WTC11 (cell line): Measurements from ENCODE around the gene TLCD1. TPM values are rescaled to one million over a fixed set of nuclear protein-coding genes. Genes with fewer than 3 reads are reported as not detected.
A peak's percentile ranks its signal among the peaks of the same experiment; 100 is the strongest.

ENCODE experiments used
- ATAC-seq: fragments of 200-7000 bp; cut with Tn5 transposase; 2 replicates; pipeline ENCODE4 v1.10.0; 2021; ENCODE audit warnings: mild to moderate bottlenecking, moderate library complexity
- CTCF ChIA-PET: fragments of 300-600 bp; sonication (Branson Sonifier 250); formaldehyde crosslinking; loops from one replicate; lab custom pipeline; 2021; ENCODE audit warnings: antibody characterized with exemption; lab: Charles Lee
- POLR2A ChIA-PET: fragments of 350-600 bp; sonication (Branson Sonifier 250); formaldehyde crosslinking; loops from one replicate; lab custom pipeline; 2021; ENCODE audit warnings: antibody characterized with exemption; lab: Charles Lee
- DNase-seq: peaks from one replicate; pipeline ENCODE4 v3.0.0; 2021; ENCODE audit warnings: low spot score
- H3K27ac Mint-ChIP-seq: 2 replicates; pipeline ENCODE4 v1.8.0; 2021; ENCODE audit warnings: mixed read lengths
- H3K27me3 Mint-ChIP-seq: 2 replicates; pipeline ENCODE4 v1.8.0; 2021; ENCODE audit warnings: low read depth, mild to moderate bottlenecking, moderate library complexity, mixed read lengths
- H3K36me3 Mint-ChIP-seq: 2 replicates; pipeline ENCODE4 v1.8.0; 2021; ENCODE audit warnings: mixed read lengths
- H3K4me1 Mint-ChIP-seq: 2 replicates; pipeline ENCODE4 v1.8.0; 2022; ENCODE audit warnings: mixed read lengths
- H3K4me3 Mint-ChIP-seq: 2 replicates; pipeline ENCODE4 v1.8.0; 2021; ENCODE audit warnings: mild to moderate bottlenecking, moderate library complexity, mixed read lengths
- H3K9me3 Mint-ChIP-seq: 2 replicates; pipeline ENCODE4 v1.8.0; 2021; ENCODE audit warnings: mixed read lengths
- AFF4 ChIP-seq: sonication (generic); formaldehyde crosslinking; IDR thresholded peaks from 2 replicates; pipeline ENCODE4 v1.8.1; 2023; ENCODE audit warnings: mild to moderate bottlenecking, missing genetic modification reagents, borderline replicate concordance
- ARID4B ChIP-seq: sonication (generic); formaldehyde crosslinking; IDR thresholded peaks from 2 replicates; pipeline ENCODE4 v1.8.0; 2023; ENCODE audit warnings: missing genetic modification reagents, mild to moderate bottlenecking, borderline replicate concordance
- CBFB ChIP-seq: sonication (generic); formaldehyde crosslinking; IDR thresholded peaks from 2 replicates; pipeline ENCODE4 v1.8.1; 2022; ENCODE audit warnings: mild to moderate bottlenecking, low read depth, missing genetic modification reagents
- FOXK1 ChIP-seq: sonication (generic); formaldehyde crosslinking; IDR thresholded peaks from 2 replicates; pipeline ENCODE4 v1.8.0; 2022; ENCODE audit warnings: mild to moderate bottlenecking, moderate library complexity, missing genetic modification reagents
- FOXP4 ChIP-seq: sonication (generic); formaldehyde crosslinking; IDR thresholded peaks from 2 replicates; pipeline ENCODE4 v1.8.0; 2022; ENCODE audit warnings: mild to moderate bottlenecking, missing genetic modification reagents
- JUN ChIP-seq: sonication (generic); formaldehyde crosslinking; IDR thresholded peaks from 2 replicates; pipeline ENCODE4 v1.8.0; 2023; ENCODE audit warnings: mild to moderate bottlenecking, missing genetic modification reagents
- MAX ChIP-seq: sonication (generic); formaldehyde crosslinking; IDR thresholded peaks from 2 replicates; pipeline ENCODE4 v1.8.0; 2022; ENCODE audit warnings: mild to moderate bottlenecking, missing genetic modification reagents
- MLX ChIP-seq: sonication (generic); formaldehyde crosslinking; IDR thresholded peaks from 2 replicates; pipeline ENCODE4 v1.8.1; 2023; ENCODE audit warnings: mild to moderate bottlenecking, missing genetic modification reagents, moderate library complexity
- MXD4 ChIP-seq: fragments of 250-450 bp; sonication (Bioruptor Pico); IDR thresholded peaks from 2 replicates; pipeline ENCODE4 v1.8.0; 2021; ENCODE audit warnings: mild to moderate bottlenecking, moderate library complexity, borderline replicate concordance
- NFE2L1 ChIP-seq: sonication (generic); formaldehyde crosslinking; IDR thresholded peaks from 2 replicates; pipeline ENCODE4 v1.8.1; 2023; ENCODE audit warnings: missing genetic modification reagents
- SMAD4 ChIP-seq: sonication (generic); formaldehyde crosslinking; IDR thresholded peaks from 2 replicates; pipeline ENCODE4 v1.8.0; 2022; ENCODE audit warnings: mild to moderate bottlenecking, missing genetic modification reagents
- SP1 ChIP-seq: sonication (generic); formaldehyde crosslinking; conservative IDR thresholded peaks from 2 replicates; pipeline ENCODE4 v1.8.1; 2022; ENCODE audit warnings: missing genetic modification reagents
- TEAD1 ChIP-seq: sonication (generic); formaldehyde crosslinking; IDR thresholded peaks from 2 replicates; pipeline ENCODE4 v1.8.0; 2022; ENCODE audit warnings: mild to moderate bottlenecking, missing genetic modification reagents
- ZNF121 ChIP-seq: sonication (generic); formaldehyde crosslinking; IDR thresholded peaks from 2 replicates; pipeline ENCODE4 v1.8.0; 2023; ENCODE audit warnings: missing genetic modification reagents
- ZNF219 ChIP-seq: sonication (generic); formaldehyde crosslinking; IDR thresholded peaks from 2 replicates; pipeline ENCODE4 v1.8.0; 2023; ENCODE audit warnings: missing genetic modification reagents, mild to moderate bottlenecking, borderline replicate concordance
- ZNF281 ChIP-seq: sonication (generic); formaldehyde crosslinking; IDR thresholded peaks from 2 replicates; pipeline ENCODE4 v1.8.0; 2023; ENCODE audit warnings: mild to moderate bottlenecking, missing genetic modification reagents
- ZNF425 ChIP-seq: fragments of 250-450 bp; sonication (Bioruptor Pico); conservative IDR thresholded peaks from 2 replicates; pipeline ENCODE4 v1.9.0; 2021; ENCODE audit warnings: mild to moderate bottlenecking
- total RNA-seq: library from RNA; stranded (reverse); gene quantifications from 3 replicates; pipeline ENCODE4 v1.2.3, GENCODE V29; 2021

TLCD1 gene
- total RNA-seq, 1 experiment from 2014 or later = 36.0 TPM

- Mint-ChIP-seq H3K4me3 (peak within 1 kb of the TSS; percentile 100), H3K27ac (peak within 1 kb of the TSS; percentile 97), H3K36me3 (peaks cover 51% of the 10 kb centered on the region), H3K27me3 (no peaks in the 10 kb centered on the region), H3K4me1 (peaks cover 47% of the 10 kb centered on the region), H3K9me3 (no peaks in the 10 kb centered on the region)
- peak; percentile 71 for ATAC-seq
- peak; percentile 96 for DNase-seq
- TF ChIP-seq NFE2L1 (CRISPR knock-in tag) = 0 out of 2 replicates have a peak, but pooled peaks have one; percentile 14
- TF ChIP-seq ZNF281 (CRISPR knock-in tag) = 0 out of 2 replicates have a peak, but pooled peaks have one; percentile 76
- TF ChIP-seq MLX (CRISPR knock-in tag) = 0 out of 2 replicates have a peak, but pooled peaks have one; percentile 8
- no peak for TF ChIP-seq JUN (CRISPR knock-in tag)
- TF ChIP-seq FOXP4 (CRISPR knock-in tag) = no peak
- peak; percentile 17; the same call in 1 of the 2 replicates for TF ChIP-seq TEAD1 (CRISPR knock-in tag)
- TF ChIP-seq SP1 (CRISPR knock-in tag) = peak; percentile 53; the same call in 1 of the 2 replicates
- peak; percentile 80; the same call in 1 of the 2 replicates for TF ChIP-seq AFF4 (CRISPR knock-in tag)
- TF ChIP-seq MXD4 (CRISPR knock-in tag) = no peak
- TF ChIP-seq CBFB (CRISPR knock-in tag) = no peak; the same call in 1 of the 2 replicates
- peak; percentile 75; the same call in 1 of the 2 replicates for TF ChIP-seq ZNF121
- TF ChIP-seq MAX (CRISPR knock-in tag) = peak; percentile 58; the same call in 1 of the 2 replicates
- peak; percentile 26 for TF ChIP-seq FOXK1 (CRISPR knock-in tag)
- TF ChIP-seq ZNF219 (CRISPR knock-in tag) = no peak
- no peak for TF ChIP-seq SMAD4 (CRISPR knock-in tag)
- peak; percentile 26; the same call in 1 of the 2 replicates for TF ChIP-seq ARID4B (CRISPR knock-in tag)
- no peak for TF ChIP-seq ZNF425
- TF ChIP-seq, all 79 proteins: peak for 10
- CTCF ChIA-PET = interaction anchor here (0.8 to 1.1 kb wide), 2 partner anchors 9 to 73 kb away, joined by 4 to 14 read pairs; partner anchors contain the start of genes BLTP2, NEK8 and TLCD1
- POLR2A ChIA-PET = interaction anchor here (1.1 to 2.5 kb wide), 3 partner anchors 9 to 73 kb away, joined by 4 to 31 read pairs (median 10); partner anchors contain the start of genes BLTP2 and NEK8
Observed at GRCh38 chr17:28717578-28718332, 8.3 kb downstream of the TLCD1 start, which contains the start of gene RAB34. RAB34 (minus strand) TSS chr17:28717868; CDS start chr17:28717266, 602 bp downstream.
